ENCODE data around the gene ZNF24.

The ZNF24 gene

DNA sequence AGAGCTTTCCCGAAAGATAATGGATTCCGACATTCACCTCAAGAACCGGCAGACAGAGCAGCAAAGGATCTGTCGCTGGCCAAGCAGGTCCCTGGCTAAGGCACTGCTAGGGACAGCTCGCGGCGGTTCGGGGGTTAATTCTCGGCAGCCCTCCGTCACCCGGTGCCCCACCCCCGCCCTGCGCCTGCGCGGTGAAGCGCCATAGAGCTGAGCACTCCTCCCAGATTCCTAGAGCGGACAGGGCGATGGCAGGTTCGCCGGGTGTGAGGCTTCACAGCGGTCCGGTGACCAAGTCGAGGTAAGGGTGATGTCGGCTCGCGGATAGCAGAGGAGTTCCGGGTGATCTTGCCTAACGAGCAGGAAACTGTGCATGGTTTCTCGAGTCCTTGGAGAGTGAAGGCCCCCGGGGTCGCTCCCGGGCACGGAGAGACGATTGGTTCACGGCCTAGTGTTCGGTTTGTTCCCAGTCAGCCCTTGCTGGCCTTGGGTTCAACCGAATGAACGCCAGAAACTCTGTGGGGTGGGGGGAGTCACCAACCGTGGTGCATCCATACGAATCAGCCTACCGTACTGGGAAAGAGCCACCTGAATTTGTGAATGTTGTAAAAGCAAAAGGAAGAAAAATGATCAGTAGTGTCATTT lies 54.0 kb downstream of the ZNF24 start, which contains the start of gene ZSCAN30:
TSS of gene ZSCAN30 (minus strand) at position 136 of the 642 bp plus-strand sequence. CDS start 25,877 bp downstream, outside the sequence.
- peak; percentile 95 for DNase-seq

GRCh38 chr18:35289727-35290093 lies 54.5 kb downstream of the ZNF24 start:
- DNase-seq: peak; percentile 37

GRCh38 chr18:35289293-35289692 lies 54.9 kb downstream of the ZNF24 start:
- no peak for DNase-seq

- DNase-seq: no peak
These were observed 59.4 kb downstream of the ZNF24 start for GRCh38 chr18:35284841-35285240.

- no peak for DNase-seq
These were observed 60.1 kb downstream of the ZNF24 start for GRCh38 chr18:35283923-35284794.

GRCh38 chr18:35282353-35282752 lies 61.9 kb downstream of the ZNF24 start:
- no peak for DNase-seq
